Smooth muscle cell (in vitro differentiated cells): ENCODE measurements around the gene HTR1B. TPM values are rescaled to one million over a fixed set of nuclear protein-coding genes. Genes with fewer than 3 reads are reported as not detected.

ENCODE experiments used
- DNase-seq: peaks from one replicate; lab custom pipeline; 2025; ENCODE audit not compliant: unreplicated experiment; lab: John Stamatoyannopoulos, UW
- H2AFZ ChIP-seq: fragments of 200-600 bp; sonication (generic); 2 replicates; pipeline ENCODE4 v1.6.0; 2016; ENCODE audit warnings: antibody characterized with exemption, low read depth, mild to moderate bottlenecking
- H3F3A ChIP-seq: fragments of 200-600 bp; sonication (generic); 2 replicates; pipeline ENCODE4 v1.6.0; 2017; ENCODE audit warnings: antibody characterized with exemption, low read depth
- H3K27ac ChIP-seq: fragments of 200-600 bp; sonication (generic); 2 replicates; pipeline ENCODE4 v1.5.1; 2016; ENCODE audit warnings: low read depth, mild to moderate bottlenecking
- H3K27me3 ChIP-seq: fragments of 200-600 bp; sonication (generic); 2 replicates; pipeline ENCODE4 v1.6.1; 2016; ENCODE audit warnings: low read depth, mild to moderate bottlenecking
- H3K36me3 ChIP-seq: fragments of 200-600 bp; sonication (generic); 2 replicates; pipeline ENCODE4 v1.5.1; 2016; ENCODE audit warnings: low read depth
- H3K4me1 ChIP-seq: fragments of 200-600 bp; sonication (generic); 2 replicates; pipeline ENCODE4 v1.5.1; 2016; ENCODE audit warnings: low read depth
- H3K4me2 ChIP-seq: fragments of 200-600 bp; sonication (generic); 2 replicates; pipeline ENCODE4 v1.6.0; 2016; ENCODE audit warnings: mild to moderate bottlenecking
- H3K4me3 ChIP-seq: fragments of 200-600 bp; sonication (generic); 2 replicates; pipeline ENCODE4 v1.5.1; 2016; ENCODE audit warnings: mild to moderate bottlenecking
- H3K79me2 ChIP-seq: fragments of 200-600 bp; sonication (generic); 2 replicates; pipeline ENCODE4 v1.6.0; 2016; ENCODE audit warnings: low read depth, mild to moderate bottlenecking
- H3K9ac ChIP-seq: fragments of 200-600 bp; sonication (generic); 2 replicates; pipeline ENCODE4 v1.6.0; 2016; ENCODE audit warnings: low read depth
- H3K9me3 ChIP-seq: fragments of 200-600 bp; sonication (generic); replicated peaks from 2 replicates; pipeline ENCODE4 v1.5.1; 2016; ENCODE audit warnings: low read depth
- H4K20me1 ChIP-seq: fragments of 200-600 bp; sonication (generic); 2 replicates; pipeline ENCODE4 v1.6.0; 2016; ENCODE audit warnings: low read depth
- WGBS: methylation state at CpG from one replicate; pipeline ENCODE4 v1.1.7; 2016; ENCODE audit warnings: low lambda C conversion rate; 5-methylcytosine and 5-hydroxymethylcytosine counted together
- polyA plus RNA-seq: library from polyadenylated mRNA; unstranded; fragments of >200 nt; fragmentation: Nextera tagmentation; extraction: Ambion mirVana; gene quantifications from 2 replicates; pipeline ENCODE4 v1.2.1, GENCODE V29; 2016
- total RNA-seq: library from RNA; depleted of rRNA; stranded (reverse); fragments of >200 nt; gene quantifications from 2 replicates; pipeline ENCODE4 v1.2.3, GENCODE V29; 2014
- TF ChIP-seq, protein P1 (sequence below): fragments of 200-600 bp; sonication (generic); IDR thresholded peaks from 2 replicates; pipeline ENCODE4 v1.5.1; 2017; ENCODE audit warnings: borderline replicate concordance, mild to moderate bottlenecking, antibody characterized with exemption; ENCODE audit not compliant: insufficient read depth, poor library complexity, severe bottlenecking

HTR1B gene
- total and polyA plus RNA-seq, 2 experiments from 2014 or later: 0.13 TPM; not detected in 1

DNA sequence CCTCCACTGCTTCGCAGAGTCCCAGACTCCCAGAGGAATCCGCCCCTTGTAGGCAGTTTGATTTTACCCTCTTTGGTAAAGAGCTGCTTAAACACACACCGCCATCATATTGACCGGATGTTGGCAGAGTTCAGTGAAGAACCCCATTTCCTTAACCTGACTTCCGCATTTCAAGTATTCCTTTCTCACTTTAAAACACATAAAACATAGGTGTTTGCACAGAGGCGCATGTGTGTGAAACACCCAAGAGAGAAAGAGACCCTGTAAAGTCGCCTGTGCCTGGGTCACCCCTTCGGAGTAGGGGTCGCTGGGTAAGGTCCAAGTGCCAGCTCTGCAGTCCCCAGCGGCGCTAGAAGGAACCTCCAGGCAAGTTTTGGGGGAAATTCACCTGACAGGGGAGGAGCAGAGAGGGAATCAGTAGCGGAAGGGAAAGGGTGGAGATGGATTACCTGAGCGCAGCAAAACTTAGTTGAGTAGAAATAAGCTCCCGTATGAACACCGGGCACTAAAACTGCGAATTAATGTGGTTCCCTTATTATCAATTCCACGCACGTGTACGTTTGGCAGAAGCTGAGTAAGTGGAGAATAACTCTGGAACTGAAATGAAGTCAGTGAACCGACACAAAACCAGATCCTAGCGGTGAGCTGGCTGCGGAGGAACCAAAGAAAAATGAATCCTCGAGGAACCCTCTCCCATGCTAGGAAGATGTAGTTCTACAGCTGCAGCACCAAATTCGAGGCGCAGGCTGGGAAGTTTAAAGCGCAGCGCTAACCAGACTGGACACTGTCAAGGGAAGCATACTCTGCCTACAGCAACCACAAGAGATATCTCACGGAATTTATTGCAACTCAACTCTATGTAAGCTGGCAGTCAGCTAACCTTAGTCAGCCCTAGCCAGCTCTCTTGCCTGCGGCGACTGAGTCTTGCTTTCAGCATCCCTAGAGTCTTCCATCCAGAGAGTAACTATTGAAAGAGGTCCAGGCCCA is 3.5 kb upstream of the HTR1B start:
- H3K79me2 ChIP-seq: no peaks in the 10 kb centered on the region
- no peaks in the 10 kb centered on the region for H3F3A ChIP-seq
- no peaks in the 10 kb centered on the region for H3K9me3 ChIP-seq
- peak overlapping the region; percentile 64 for H2AFZ ChIP-seq
- H3K27me3 ChIP-seq: peaks cover 48% of the 10 kb centered on the region
- no peak overlapping the region for H3K27ac ChIP-seq
- TF ChIP-seq, protein P1, sequence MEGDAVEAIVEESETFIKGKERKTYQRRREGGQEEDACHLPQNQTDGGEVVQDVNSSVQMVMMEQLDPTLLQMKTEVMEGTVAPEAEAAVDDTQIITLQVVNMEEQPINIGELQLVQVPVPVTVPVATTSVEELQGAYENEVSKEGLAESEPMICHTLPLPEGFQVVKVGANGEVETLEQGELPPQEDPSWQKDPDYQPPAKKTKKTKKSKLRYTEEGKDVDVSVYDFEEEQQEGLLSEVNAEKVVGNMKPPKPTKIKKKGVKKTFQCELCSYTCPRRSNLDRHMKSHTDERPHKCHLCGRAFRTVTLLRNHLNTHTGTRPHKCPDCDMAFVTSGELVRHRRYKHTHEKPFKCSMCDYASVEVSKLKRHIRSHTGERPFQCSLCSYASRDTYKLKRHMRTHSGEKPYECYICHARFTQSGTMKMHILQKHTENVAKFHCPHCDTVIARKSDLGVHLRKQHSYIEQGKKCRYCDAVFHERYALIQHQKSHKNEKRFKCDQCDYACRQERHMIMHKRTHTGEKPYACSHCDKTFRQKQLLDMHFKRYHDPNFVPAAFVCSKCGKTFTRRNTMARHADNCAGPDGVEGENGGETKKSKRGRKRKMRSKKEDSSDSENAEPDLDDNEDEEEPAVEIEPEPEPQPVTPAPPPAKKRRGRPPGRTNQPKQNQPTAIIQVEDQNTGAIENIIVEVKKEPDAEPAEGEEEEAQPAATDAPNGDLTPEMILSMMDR: no peak
- no peak overlapping the region for H3K9ac ChIP-seq
- no peaks in the 10 kb centered on the region for H3K36me3 ChIP-seq
- 5% methylated on average over 30 of the region's 30 CpGs for WGBS
- H4K20me1 ChIP-seq: no peaks in the 10 kb centered on the region
- peak overlapping the region; percentile 94 for H3K4me2 ChIP-seq
- DNase-seq: no peak
- no peaks in the 10 kb centered on the region for H3K4me1 ChIP-seq
- peak overlapping the region; percentile 66 for H3K4me3 ChIP-seq

GRCh38 chr6:77466055-77466450 is 2.8 kb upstream of the HTR1B start:
- H3F3A ChIP-seq: no peaks in the 10 kb centered on the region
- WGBS: under 1% methylated on average over 17 of the region's 17 CpGs
- H3K4me1 ChIP-seq: no peaks in the 10 kb centered on the region
- no peak overlapping the region for H3K9ac ChIP-seq
- DNase-seq: no peak
- no peaks in the 10 kb centered on the region for H3K36me3 ChIP-seq
- H2AFZ ChIP-seq: peak overlapping the region; percentile 64
- H4K20me1 ChIP-seq: no peaks in the 10 kb centered on the region
- no peak overlapping the region for H3K27ac ChIP-seq
- TF ChIP-seq, protein P1: peak; percentile 52
- peak overlapping the region; percentile 66 for H3K4me3 ChIP-seq
- H3K9me3 ChIP-seq: no peaks in the 10 kb centered on the region
- H3K27me3 ChIP-seq: peaks cover 48% of the 10 kb centered on the region
- H3K79me2 ChIP-seq: no peaks in the 10 kb centered on the region
- peak overlapping the region; percentile 94 for H3K4me2 ChIP-seq

- no peak for DNase-seq
- Histone ChIP-seq H3K9ac (no peak overlapping the region), H3K4me3 (peak overlapping the region; percentile 52)
These were observed 1.2 kb upstream of the HTR1B start for GRCh38 chr6:77464495-77464867.

More at GRCh38 chr6:77464495-77464867, 1.2 kb upstream of the HTR1B start:
- Histone ChIP-seq H3K9me3 (no peaks in the 10 kb centered on the region), H3K4me2 (peak overlapping the region; percentile 96), H3K4me1 (no peaks in the 10 kb centered on the region), H3K27me3 (peaks cover 40% of the 10 kb centered on the region), H3K36me3 (no peaks in the 10 kb centered on the region), H3K79me2 (no peaks in the 10 kb centered on the region), H3K27ac (no peak overlapping the region), H4K20me1 (no peaks in the 10 kb centered on the region), H2AFZ (no peak overlapping the region), H3F3A (no peaks in the 10 kb centered on the region)
- TF ChIP-seq, protein P1: no peak
- WGBS: 9% methylated on average over 8 of the region's 8 CpGs
